GM19324 (cell line): ENCODE results near the gene ETS2.
A peak's percentile ranks its signal among the peaks of the same experiment; 100 is the strongest.

Source experiments
- ATAC-seq: cut with Tn5 transposase; IDR thresholded peaks from one replicate; pipeline ENCODE4 v1.9.1; 2021; ENCODE audit warnings: mild to moderate bottlenecking, moderate library complexity; ENCODE audit not compliant: unreplicated experiment, low FRiP score

ETS2 gene

GRCh38 chr21:38800046-38800758, 5.5 kb upstream of the ETS2 start:
- no peak for ATAC-seq

GRCh38 chr21:38800924-38801744, 4.6 kb upstream of the ETS2 start:
- no peak for ATAC-seq

- ATAC-seq, result no peak
These were observed 3.4 kb upstream of the ETS2 start for GRCh38 chr21:38802050-38803026.

- ATAC-seq, result no peak
These were observed 2.6 kb upstream of the ETS2 start for GRCh38 chr21:38803075-38803660.

GRCh38 chr21:38804030-38804788, 1.5 kb upstream of the ETS2 start:
- no peak for ATAC-seq

GRCh38 chr21:38804789-38805327, 871 bp upstream of the ETS2 start:
- ATAC-seq, result no peak

GRCh38 chr21:38806153-38806941, 618 bp downstream of the ETS2 start:
- peak; percentile 21 for ATAC-seq

GRCh38 chr21:38806942-38807284, 1.2 kb downstream of the ETS2 start:
- no peak for ATAC-seq

GRCh38 chr21:38807441-38807871, 1.7 kb downstream of the ETS2 start:
- no peak for ATAC-seq

GRCh38 chr21:38807986-38808385, 2.3 kb downstream of the ETS2 start:
- ATAC-seq, result no peak

GRCh38 chr21:38809198-38809878, 3.6 kb downstream of the ETS2 start:
- no peak for ATAC-seq

- ATAC-seq, result no peak
These were observed 4.5 kb downstream of the ETS2 start for GRCh38 chr21:38810034-38810825.

GRCh38 chr21:38810826-38811164, 5.1 kb downstream of the ETS2 start:
- no peak for ATAC-seq

GRCh38 chr21:38811257-38811656, 5.5 kb downstream of the ETS2 start:
- no peak for ATAC-seq

GRCh38 chr21:38813143-38813542, 7.4 kb downstream of the ETS2 start:
- no peak for ATAC-seq

GRCh38 chr21:38813547-38813946, 7.8 kb downstream of the ETS2 start:
- ATAC-seq, result no peak
